Naive B cell (primary cell): ENCODE data around the gene ACTA2. TPM values are rescaled to one million over a fixed set of nuclear protein-coding genes. Genes with fewer than 3 reads are reported as not detected.
"Not testable (repeated sequence)": the region's sequence is repeated elsewhere in the genome, so short reads cannot be mapped to it uniquely, and the experiment has no call there.

Experiments
- ATAC-seq, 2 donors: fragments of 150-1000 bp; cut with Tn5 transposase; 2 replicates each; pipeline ENCODE4 v1.10.0; 2021; ENCODE audit warnings: low read depth in 2 of 2, mild to moderate bottlenecking in 2 of 2, moderate library complexity in 2 of 2
- DNase-seq: peaks from one replicate; pipeline ENCODE4 v3.0.0; 2022
- H3K27ac Mint-ChIP-seq, 6 donors: one replicate each; pipeline ENCODE4 v1.8.0; 2020 to 2022; ENCODE audit warnings: mild to moderate bottlenecking in 6 of 6, mixed read lengths in 6 of 6, moderate library complexity in 5 of 6, inconsistent platforms in 2 of 6
- H3K27me3 Mint-ChIP-seq, 3 donors: one replicate each; pipeline ENCODE4 v1.8.0; 2021 to 2022; ENCODE audit warnings: mixed read lengths in 3 of 3, mild to moderate bottlenecking in 1 of 3
- H3K36me3 Mint-ChIP-seq, 2 donors: one replicate each; pipeline ENCODE4 v1.8.0; 2020 to 2022; ENCODE audit warnings: mixed read lengths in 2 of 2, inconsistent platforms in 1 of 2, mild to moderate bottlenecking in 1 of 2
- H3K4me1 Mint-ChIP-seq, 3 donors: one replicate each; pipeline ENCODE4 v1.8.0; 2020 to 2022; ENCODE audit warnings: mixed read lengths in 3 of 3, inconsistent platforms in 1 of 3, mild to moderate bottlenecking in 1 of 3, moderate library complexity in 1 of 3
- H3K4me3 Mint-ChIP-seq, 8 donors: one replicate each; pipeline ENCODE4 v1.8.0; 2020 to 2022; ENCODE audit warnings: mild to moderate bottlenecking in 8 of 8, mixed read lengths in 8 of 8, moderate library complexity in 8 of 8, inconsistent platforms in 2 of 8
- H3K9me3 Mint-ChIP-seq, 7 donors: one replicate each; pipeline ENCODE4 v1.8.0; 2020 to 2022; ENCODE audit warnings: mixed read lengths in 7 of 7, mild to moderate bottlenecking in 5 of 7, inconsistent platforms in 2 of 7, moderate library complexity in 1 of 7
- polyA plus RNA-seq, 6 donors: library from polyadenylated mRNA; unstranded; fragments of 300-500 nt; fragmentation: Illumina TruSeq; gene quantifications; one replicate each; pipeline ENCODE4 v1.2.3, GENCODE V29; 2021; ENCODE audit warnings: low read depth in 6 of 6

Gene ACTA2
- polyA plus RNA-seq, 6 donors from 2014 or later, result 0.44 to 1.4 (median 0.62) TPM; not detected in 2

DNA sequence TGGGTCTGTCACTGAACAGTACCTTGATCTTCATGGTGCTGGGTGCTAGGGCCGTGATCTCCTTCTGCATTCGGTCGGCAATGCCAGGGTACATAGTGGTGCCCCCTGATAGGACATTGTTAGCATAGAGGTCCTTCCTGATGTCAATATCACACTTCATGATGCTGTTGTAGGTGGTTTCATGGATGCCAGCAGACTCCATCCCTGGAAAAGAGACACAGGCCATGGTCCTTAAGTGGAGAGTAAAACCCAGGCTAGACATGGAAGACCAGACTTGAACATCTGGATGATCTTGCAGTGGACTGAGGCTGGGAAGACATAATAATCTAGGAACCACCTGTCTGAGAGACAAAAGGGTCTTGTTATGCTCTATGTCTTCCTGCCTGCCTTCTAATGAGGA, 14.5 kb downstream of the ACTA2 start:
- Mint-ChIP-seq H3K27ac (no peak overlapping the region), H3K27me3 (no peaks in the 10 kb centered on the region), H3K4me3 (no peak overlapping the region), H3K9me3 (no peaks in the 10 kb centered on the region), H3K4me1 (peaks cover 11 to 13% (median 11%) of the 10 kb centered on the region in 3 donors), H3K36me3 (peaks cover 0 to 9% of the 10 kb centered on the region in 2 donors)
- DNase-seq, result no peak
- ATAC-seq, result no peak

GRCh38 chr10:88936656-88937055, 15.9 kb downstream of the ACTA2 start:
- no peaks in the 10 kb centered on the region for H3K9me3 Mint-ChIP-seq
- peak overlapping the region in 1 of 8 donors; percentile 19 for H3K4me3 Mint-ChIP-seq
- peaks cover 0 to 8% of the 10 kb centered on the region in 2 donors for H3K36me3 Mint-ChIP-seq
- ATAC-seq (no peak), DNase-seq (no peak)
- H3K27ac Mint-ChIP-seq, result peak overlapping the region in 1 of 6 donors; percentile 2
- no peaks in the 10 kb centered on the region for H3K27me3 Mint-ChIP-seq
- H3K4me1 Mint-ChIP-seq, result peaks cover 11 to 17% (median 17%) of the 10 kb centered on the region in 3 donors

GRCh38 chr10:88934900-88935672, 17.5 kb downstream of the ACTA2 start:
- DNase-seq (peak; percentile 60), ATAC-seq (peak; percentile 77 to 78)
- peaks cover 11 to 17% (median 13%) of the 10 kb centered on the region in 3 donors for H3K4me1 Mint-ChIP-seq
- no peaks in the 10 kb centered on the region for H3K27me3 Mint-ChIP-seq
- peak overlapping the region in 5 of 8 donors; percentile 25 to 61 (median 55) for H3K4me3 Mint-ChIP-seq
- H3K27ac Mint-ChIP-seq, result peak overlapping the region in 3 of 6 donors; percentile 8 to 73 (median 10)
- H3K36me3 Mint-ChIP-seq, result no peaks in the 10 kb centered on the region
- H3K9me3 Mint-ChIP-seq, result no peaks in the 10 kb centered on the region

GRCh38 chr10:88933564-88933963, 19.0 kb downstream of the ACTA2 start:
- DNase-seq (no peak), ATAC-seq (no peak)
- H3K36me3 Mint-ChIP-seq, result peaks cover 0 to 4% of the 10 kb centered on the region in 2 donors
- peak overlapping the region in 1 of 6 donors; percentile 79 for H3K27ac Mint-ChIP-seq
- H3K27me3 Mint-ChIP-seq, result no peaks in the 10 kb centered on the region
- H3K9me3 Mint-ChIP-seq, result peaks cover 0 to 2% (median 0%) of the 10 kb centered on the region in 7 donors
- peaks cover 11 to 17% (median 13%) of the 10 kb centered on the region in 3 donors for H3K4me1 Mint-ChIP-seq
- H3K4me3 Mint-ChIP-seq, result no peak overlapping the region

GRCh38 chr10:88932539-88933256, 19.9 kb downstream of the ACTA2 start:
- Mint-ChIP-seq H3K4me1 (peaks cover 11 to 17% (median 13%) of the 10 kb centered on the region in 3 donors), H3K27me3 (no peaks in the 10 kb centered on the region), H3K4me3 (peak overlapping the region in 1 of 8 donors; percentile 12), H3K36me3 (peaks cover 4 to 8% of the 10 kb centered on the region in 2 donors), H3K27ac (peak overlapping the region in 1 of 6 donors; percentile 38), H3K9me3 (peaks cover 0 to 2% (median 0%) of the 10 kb centered on the region in 7 donors)
- ATAC-seq (peak; percentile 62 to 70), DNase-seq (peak; percentile 32)

- H3K4me3 Mint-ChIP-seq, ATAC-seq, DNase-seq, H3K36me3 Mint-ChIP-seq, H3K9me3 Mint-ChIP-seq, H3K27me3 Mint-ChIP-seq: not testable (repeated sequence)
- Mint-ChIP-seq H3K4me1 (peaks cover 11 to 17% (median 13%) of the 10 kb centered on the region in 3 donors), H3K27ac (peak overlapping the region in 1 of 6 donors; percentile 44)
These were observed 20.5 kb downstream of the ACTA2 start for GRCh38 chr10:88932029-88932428.

DNA sequence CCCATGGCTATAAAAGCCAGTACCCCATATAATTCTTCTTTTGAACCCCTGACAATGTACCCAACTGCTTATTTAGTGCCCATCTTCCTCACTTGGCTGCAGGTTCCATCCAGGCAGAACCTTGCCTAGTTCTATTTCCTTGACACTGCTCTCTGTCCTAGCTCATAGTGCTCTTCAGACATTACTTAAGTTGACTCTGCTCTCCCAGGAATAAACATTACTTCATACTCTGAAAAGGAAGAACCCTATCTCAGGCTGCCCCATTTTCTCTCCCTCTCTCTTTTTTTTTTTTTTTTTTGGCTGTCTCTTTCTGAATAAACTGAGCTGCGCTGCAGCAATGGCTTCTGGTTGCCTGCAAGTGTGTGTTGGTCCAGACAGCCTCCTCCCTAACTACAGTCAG, 21.0 kb downstream of the ACTA2 start:
- H3K27me3 Mint-ChIP-seq, result no peaks in the 10 kb centered on the region
- peaks cover 0 to 2% (median 0%) of the 10 kb centered on the region in 7 donors for H3K9me3 Mint-ChIP-seq
- H3K4me3 Mint-ChIP-seq, result no peak overlapping the region
- ATAC-seq, result no peak
- H3K27ac Mint-ChIP-seq, result peak overlapping the region in 3 of 6 donors; percentile 41 to 87 (median 44)
- H3K36me3 Mint-ChIP-seq, result peaks cover 8 to 13% of the 10 kb centered on the region in 2 donors
- peaks cover 11 to 17% (median 13%) of the 10 kb centered on the region in 3 donors for H3K4me1 Mint-ChIP-seq
- no peak for DNase-seq

GRCh38 chr10:88928254-88928653, 24.3 kb downstream of the ACTA2 start:
- Mint-ChIP-seq H3K4me3 (no peak overlapping the region), H3K4me1 (peaks cover 0 to 7% (median 4%) of the 10 kb centered on the region in 3 donors), H3K9me3 (peaks cover 0 to 2% (median 0%) of the 10 kb centered on the region in 7 donors), H3K36me3 (peaks cover 20 to 25% of the 10 kb centered on the region in 2 donors), H3K27ac (no peak overlapping the region), H3K27me3 (no peaks in the 10 kb centered on the region)
- ATAC-seq (no peak), DNase-seq (no peak)

DNA sequence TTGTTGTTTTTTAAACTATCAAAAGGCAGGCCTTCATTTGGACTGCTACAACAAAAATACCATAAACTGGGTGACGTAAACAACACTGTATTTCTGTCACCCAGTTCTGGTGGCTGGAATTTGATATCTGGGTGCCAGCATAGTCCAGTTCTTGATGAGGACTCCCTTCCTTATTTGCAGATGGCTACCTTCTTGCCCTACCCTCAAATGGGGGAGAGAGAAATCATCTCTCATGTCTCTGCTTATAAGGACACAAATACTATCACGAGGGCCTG, 25.2 kb downstream of the ACTA2 start:
- H3K27me3 Mint-ChIP-seq, result no peaks in the 10 kb centered on the region
- H3K4me1 Mint-ChIP-seq, result peaks cover 0 to 3% (median 0%) of the 10 kb centered on the region in 3 donors
- H3K4me3 Mint-ChIP-seq, result no peak overlapping the region
- H3K27ac Mint-ChIP-seq, result no peak overlapping the region
- DNase-seq, result no peak
- H3K9me3 Mint-ChIP-seq, result peaks cover 0 to 2% (median 0%) of the 10 kb centered on the region in 7 donors
- peaks cover 20 to 25% of the 10 kb centered on the region in 2 donors for H3K36me3 Mint-ChIP-seq
- no peak for ATAC-seq

DNA sequence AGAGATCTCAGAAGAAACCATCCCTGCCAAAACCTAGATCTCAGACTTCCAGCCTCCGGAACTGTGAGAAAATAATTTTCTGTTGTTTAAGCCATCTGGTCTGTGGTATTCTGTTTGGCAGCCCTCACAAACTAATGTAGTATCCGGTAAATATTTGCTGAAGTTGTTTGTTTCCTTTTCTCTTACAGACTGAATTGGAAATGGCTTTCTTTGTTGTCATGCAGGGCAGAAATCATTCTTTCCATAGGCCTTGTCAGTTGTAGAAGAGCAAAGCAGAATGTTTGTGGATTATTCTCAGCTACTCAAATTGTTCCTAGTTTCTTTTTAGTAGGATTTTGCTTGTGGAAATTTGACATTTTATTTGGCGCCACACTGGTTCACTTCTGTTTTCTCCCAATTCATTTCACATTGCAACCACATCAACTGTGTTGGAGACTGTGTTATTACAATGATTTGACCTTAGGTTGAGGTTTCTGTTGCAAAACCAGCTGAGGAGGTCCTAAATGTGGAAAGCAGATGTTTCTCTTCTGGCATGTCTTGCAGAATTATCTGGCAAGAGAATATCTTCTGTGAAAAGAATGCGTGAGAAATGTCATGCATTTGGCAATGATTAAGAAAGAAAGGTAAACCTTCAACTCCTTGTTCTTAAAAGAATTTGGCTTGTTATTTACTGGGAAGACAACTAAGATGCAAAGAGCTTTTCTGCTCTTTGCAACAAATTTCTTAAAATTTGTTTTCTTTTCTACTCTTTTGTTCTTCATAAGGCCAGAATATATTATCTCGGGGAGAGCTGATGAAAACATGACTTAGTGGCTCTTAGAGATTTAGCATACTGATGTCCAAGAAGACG, 25.8 kb downstream of the ACTA2 start:
- no peak for DNase-seq
- H3K36me3 Mint-ChIP-seq, result peaks cover 20 to 25% of the 10 kb centered on the region in 2 donors
- H3K4me1 Mint-ChIP-seq, result no peaks in the 10 kb centered on the region
- H3K27ac Mint-ChIP-seq, result no peak overlapping the region
- no peak overlapping the region for H3K4me3 Mint-ChIP-seq
- H3K27me3 Mint-ChIP-seq, result no peaks in the 10 kb centered on the region
- no peak for ATAC-seq
- H3K9me3 Mint-ChIP-seq, result peaks cover 0 to 2% (median 0%) of the 10 kb centered on the region in 7 donors

DNA sequence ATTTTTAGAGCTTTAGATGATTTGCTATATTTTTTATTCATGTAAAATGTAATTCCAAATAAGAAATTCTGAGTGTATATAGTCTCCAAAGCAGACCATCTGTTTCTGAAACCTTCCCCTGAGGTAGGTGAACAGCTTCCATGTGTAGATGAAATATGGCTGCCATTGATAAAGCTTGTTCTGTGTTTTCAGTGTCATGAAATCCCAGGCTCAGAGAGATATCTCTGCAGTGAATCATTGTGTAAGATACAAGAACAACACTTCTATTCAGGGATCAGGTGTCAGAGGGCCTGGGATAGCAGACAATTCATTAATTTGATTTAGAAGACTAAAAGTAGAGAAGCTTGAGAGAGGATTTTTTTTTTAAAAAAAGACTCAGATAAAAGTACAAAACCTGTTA, 29.1 kb downstream of the ACTA2 start:
- no peaks in the 10 kb centered on the region for H3K27me3 Mint-ChIP-seq
- ATAC-seq, result no peak
- H3K4me3 Mint-ChIP-seq, result no peak overlapping the region
- DNase-seq, result no peak
- H3K36me3 Mint-ChIP-seq, result peaks cover 20% of the 10 kb centered on the region in 2 donors
- no peaks in the 10 kb centered on the region for H3K4me1 Mint-ChIP-seq
- no peaks in the 10 kb centered on the region for H3K9me3 Mint-ChIP-seq
- H3K27ac Mint-ChIP-seq, result peak overlapping the region in 1 of 6 donors; percentile 28

- Mint-ChIP-seq H3K36me3 (peaks cover 12 to 17% of the 10 kb centered on the region in 2 donors), H3K27me3 (no peaks in the 10 kb centered on the region), H3K4me3 (no peak overlapping the region), H3K9me3 (no peaks in the 10 kb centered on the region), H3K4me1 (no peaks in the 10 kb centered on the region), H3K27ac (no peak overlapping the region)
- DNase-seq (no peak), ATAC-seq (no peak)
These were observed 30.5 kb downstream of the ACTA2 start for GRCh38 chr10:88922041-88922440.

- ATAC-seq (no peak), DNase-seq (no peak)
- H3K36me3 Mint-ChIP-seq, result peaks cover 7 to 12% of the 10 kb centered on the region in 2 donors
- H3K4me1 Mint-ChIP-seq, result no peaks in the 10 kb centered on the region
- H3K27me3 Mint-ChIP-seq, result no peaks in the 10 kb centered on the region
- H3K4me3 Mint-ChIP-seq, result no peak overlapping the region
- no peaks in the 10 kb centered on the region for H3K9me3 Mint-ChIP-seq
- peak overlapping the region in 1 of 6 donors; percentile 54 for H3K27ac Mint-ChIP-seq
These were observed 31.5 kb downstream of the ACTA2 start for GRCh38 chr10:88920986-88921593.
